ENCODE data around the gene COX5B. TPM values are rescaled to one million over a fixed set of nuclear protein-coding genes. Genes with fewer than 3 reads are reported as not detected.
A peak's percentile ranks its signal among the peaks of the same experiment; 100 is the strongest.

Gene COX5B
- total RNA-seq, 1 experiment from 2014 or later, result 346 TPM

- TF ChIP-seq ZNF232 (CRISPR knock-in tag; IDR thresholded peaks at IDR 0.05) (no peak), MAX (CRISPR knock-in tag; IDR thresholded peaks at IDR 0.05) (no peak), ZMAT4 (CRISPR knock-in tag; IDR thresholded peaks at IDR 0.05) (no peak), CREB1 (CRISPR knock-in tag; IDR thresholded peaks at IDR 0.05) (no peak), USF2 (CRISPR knock-in tag; IDR thresholded peaks at IDR 0.05) (no peak)
Observed at GRCh38 chr2:97673915-97674283, 28.0 kb downstream of the COX5B start (continued).

- CTCF ChIA-PET, result interaction anchor here (0.9 to 1.9 kb wide), 3 partner anchors 11 to 85 kb away, joined by 3 to 12 read pairs (median 4); partner anchors contain the start of gene ACTR1B
- H3K9me3 Mint-ChIP-seq, result peaks cover 17% of the 10 kb centered on the region
- no peaks in the 10 kb centered on the region; the same call in 1 of the 2 replicates for H3K27me3 Mint-ChIP-seq (ENCODE audit: low read depth)
- H3K36me3 Mint-ChIP-seq, result peaks cover 17% of the 10 kb centered on the region
- H3K27ac Mint-ChIP-seq, result peak overlapping the region; percentile 85
- H3K4me1 Mint-ChIP-seq, result peaks cover 21% of the 10 kb centered on the region
- DNase-seq (ENCODE audit: low spot score) (no peak), ATAC-seq (peak; percentile 85)
- TF ChIP-seq FOXP1 (CRISPR knock-in tag; IDR thresholded peaks at IDR 0.05; ENCODE audit: borderline replicate concordance), result no peak
- TF ChIP-seq ZBTB21 (CRISPR knock-in tag; IDR thresholded peaks at IDR 0.05; ENCODE audit: borderline replicate concordance), result no peak
- TF ChIP-seq PRRX2 (CRISPR knock-in tag; IDR thresholded peaks at IDR 0.05), result no peak
- TF ChIP-seq ZSCAN18 (CRISPR knock-in tag; IDR thresholded peaks at IDR 0.05), result no peak
- TF ChIP-seq FOXK1 (CRISPR knock-in tag; IDR thresholded peaks at IDR 0.05), result no peak
- TF ChIP-seq ATF6 (CRISPR knock-in tag; IDR thresholded peaks at IDR 0.05), result no peak
- TF ChIP-seq ZNF138 (CRISPR knock-in tag; conservative IDR thresholded peaks at IDR 0.05), result no peak
- TF ChIP-seq OVOL2 (CRISPR knock-in tag; IDR thresholded peaks at IDR 0.05; ENCODE audit: borderline replicate concordance), result no peak
- TF ChIP-seq USF1 (CRISPR knock-in tag; IDR thresholded peaks at IDR 0.05), result no peak
- TF ChIP-seq ARID4B (CRISPR knock-in tag; IDR thresholded peaks at IDR 0.05; ENCODE audit: borderline replicate concordance), result no peak
- no peak for TF ChIP-seq ZNF416 (CRISPR knock-in tag; IDR thresholded peaks at IDR 0.05)
- no peak for TF ChIP-seq AFF4 (CRISPR knock-in tag; IDR thresholded peaks at IDR 0.05; ENCODE audit: borderline replicate concordance)
- no peak for TF ChIP-seq NR1H2 (CRISPR knock-in tag; IDR thresholded peaks at IDR 0.05)
- no peak for TF ChIP-seq SP1 (CRISPR knock-in tag; conservative IDR thresholded peaks at IDR 0.05)
- POLR2A ChIA-PET, result interaction anchor here (0.6 to 0.9 kb wide), 3 partner anchors 11 to 722 kb away, joined by 3 to 4 read pairs (median 3); partner anchors contain the start of gene ACTR1B
- H3K4me3 Mint-ChIP-seq, result no peak overlapping the region
Observed at GRCh38 chr2:97675430-97676113, 29.7 kb downstream of the COX5B start.

Measured in WTC11 (cell line).